ENCODE measurements around the gene RPN2.

- TF ChIP-seq, protein P1, sequence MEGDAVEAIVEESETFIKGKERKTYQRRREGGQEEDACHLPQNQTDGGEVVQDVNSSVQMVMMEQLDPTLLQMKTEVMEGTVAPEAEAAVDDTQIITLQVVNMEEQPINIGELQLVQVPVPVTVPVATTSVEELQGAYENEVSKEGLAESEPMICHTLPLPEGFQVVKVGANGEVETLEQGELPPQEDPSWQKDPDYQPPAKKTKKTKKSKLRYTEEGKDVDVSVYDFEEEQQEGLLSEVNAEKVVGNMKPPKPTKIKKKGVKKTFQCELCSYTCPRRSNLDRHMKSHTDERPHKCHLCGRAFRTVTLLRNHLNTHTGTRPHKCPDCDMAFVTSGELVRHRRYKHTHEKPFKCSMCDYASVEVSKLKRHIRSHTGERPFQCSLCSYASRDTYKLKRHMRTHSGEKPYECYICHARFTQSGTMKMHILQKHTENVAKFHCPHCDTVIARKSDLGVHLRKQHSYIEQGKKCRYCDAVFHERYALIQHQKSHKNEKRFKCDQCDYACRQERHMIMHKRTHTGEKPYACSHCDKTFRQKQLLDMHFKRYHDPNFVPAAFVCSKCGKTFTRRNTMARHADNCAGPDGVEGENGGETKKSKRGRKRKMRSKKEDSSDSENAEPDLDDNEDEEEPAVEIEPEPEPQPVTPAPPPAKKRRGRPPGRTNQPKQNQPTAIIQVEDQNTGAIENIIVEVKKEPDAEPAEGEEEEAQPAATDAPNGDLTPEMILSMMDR (conservative IDR thresholded peaks at IDR 0.05 in 1 of 2, IDR thresholded peaks at IDR 0.05 in 1 of 2; ENCODE audit: low read depth in 1 of 2, low read length in 2 of 2), result no peak
- TF ChIP-seq EZH2 (IDR thresholded peaks at IDR 0.05; ENCODE audit: low read length, missing control alignments), result no peak
Measured at GRCh38 chr20:37179683-37180524, 774 bp downstream of the RPN2 start.

Measured in fibroblast of lung (primary cell).